GM13976 (cell line): ENCODE data around the gene DSCAM.

Experiments
- DNase-seq: peaks from one replicate; pipeline ENCODE4 v3.0.0; 2012; ENCODE audit warnings: low spot score
- CTCF ChIP-seq: IDR thresholded peaks from 2 replicates; pipeline ENCODE4 v1.5.1; 2012; ENCODE audit warnings: borderline replicate concordance, mild to moderate bottlenecking; ENCODE audit not compliant: insufficient read depth; ENCODE audit errors: extremely low read depth, missing control alignments, control extremely low read depth
- in situ Hi-C: fragments of 300-500 bp; cut with MboI; formaldehyde crosslinking; loops from one replicate; pipeline ENCODE4 v1.12.0; 2022; ENCODE audit warnings: low sequenced_read_pairs, mixed read lengths, inconsistent platforms; ENCODE audit not compliant: unreplicated experiment

Gene DSCAM

GRCh38 chr21:39966786-39967185 is 880.2 kb downstream of the DSCAM start:
- DNase-seq: no peak
- TF ChIP-seq CTCF: no peak

GRCh38 chr21:39965026-39965425 is 881.9 kb downstream of the DSCAM start:
- no peak for TF ChIP-seq CTCF
- in situ Hi-C loops: no loop called here

More at GRCh38 chr21:39966786-39967185, 880.2 kb downstream of the DSCAM start:
- in situ Hi-C loops: no loop called here

GRCh38 chr21:39961251-39961650 is 885.7 kb downstream of the DSCAM start:
- no peak for TF ChIP-seq CTCF
- DNase-seq: no peak
- in situ Hi-C loops: no loop called here

More at GRCh38 chr21:39965026-39965425, 881.9 kb downstream of the DSCAM start:
- no peak for DNase-seq
